Bone marrow (tissue), 2 donors: ENCODE measurements around the gene NKAIN4.

Experiments used
- DNase-seq, 2 donors: peaks; one replicate each; lab custom pipeline; 2025; lab: John Stamatoyannopoulos, UW

Gene NKAIN4

GRCh38 chr20:63192721-63193120 is 61.5 kb downstream of the NKAIN4 start:
- no peak for DNase-seq

- no peak for DNase-seq
These were observed 62.9 kb downstream of the NKAIN4 start for GRCh38 chr20:63191400-63191799.

- no peak for DNase-seq
These were observed 63.4 kb downstream of the NKAIN4 start for GRCh38 chr20:63190828-63191227.
